HCT116 (cell line): ENCODE measurements around the gene FBXW4. TPM values are rescaled to one million over a fixed set of nuclear protein-coding genes. Genes with fewer than 3 reads are reported as not detected.

Source experiments
- ATAC-seq: fragments of 200-7000 bp; cut with Tn5 transposase; 2 replicates; pipeline ENCODE4 v1.9.1; 2020; ENCODE audit warnings: mild to moderate bottlenecking, moderate library complexity
- BruUV-seq: library from RNA; stranded (reverse); fragments of 400-500 nt; replicated peaks from 2 replicates; lab custom pipeline; 2021; lab: Mats Ljungman, UMichigan
- CTCF ChIA-PET: fragments of 300-600 bp; sonication (Branson Sonifier 250); formaldehyde crosslinking; loops from one replicate; lab custom pipeline; 2021; ENCODE audit warnings: antibody characterized with exemption; lab: Charles Lee
- POLR2A ChIA-PET: fragments of 300-600, 350-600 bp; sonication (Branson Sonifier 250); formaldehyde crosslinking; loops from one replicate; lab custom pipeline; 2021; ENCODE audit warnings: antibody characterized with exemption; lab: Charles Lee
- RAD21 ChIA-PET, 2 experiments: fragments of 300-600 bp; sonication (Branson Sonifier 250); formaldehyde crosslinking; loops; one replicate each; lab custom pipeline; 2023; ENCODE audit warnings: low total read pairs in 2 of 2; ENCODE audit not compliant: uncharacterized antibody in 2 of 2, unreplicated experiment in 2 of 2, low non-redundant PET in 1 of 2; lab: Charles Lee
- DNase-seq: peaks from one replicate; pipeline ENCODE4 v3.0.0-alpha.2; 2010; ENCODE audit warnings: low read depth, low spot score
- H2AFZ ChIP-seq: fragments of 200-600 bp; shearing (Covaris generic), sonication (generic); 2 replicates; pipeline ENCODE4 v1.6.1; 2017; ENCODE audit warnings: low read depth, mixed run types, mixed read lengths, antibody characterized with exemption, low read length; ENCODE audit not compliant: poor library complexity, severe bottlenecking
- H3K27ac ChIP-seq: 2 replicates; pipeline ENCODE4 v1.5.1; 2012; ENCODE audit warnings: low read depth, low read length
- H3K27me3 ChIP-seq: fragments of 200-600 bp; sonication (generic); 2 replicates; pipeline ENCODE4 v1.6.1; 2016; ENCODE audit warnings: mixed run types, low read length, mixed read lengths; ENCODE audit not compliant: insufficient read depth
- H3K36me3 ChIP-seq, 2 experiments: fragments of 200-500 bp in 1 of 2; fragments of 200-600 bp in 1 of 2; sonication (Bioruptor generic) in 1 of 2; sonication (generic) in 1 of 2; 2 replicates each; pipeline versions ENCODE4 v1.5.1 to v1.6.1; 2014 to 2016; ENCODE audit warnings: low read length in 2 of 2, inconsistent platforms in 1 of 2, mixed read lengths in 1 of 2, mixed run types in 1 of 2; ENCODE audit not compliant: insufficient read depth in 2 of 2, control insufficient read depth in 1 of 2
- H3K4me1 ChIP-seq, 2 experiments: fragments of 200-600 bp in 1 of 2; sonication (generic) in 1 of 2; 2 replicates each; pipeline versions ENCODE4 v1.5.1 to v1.6.1; 2012 to 2017; ENCODE audit warnings: low read length in 2 of 2, inconsistent platforms in 1 of 2, mild to moderate bottlenecking in 1 of 2, mixed read lengths in 1 of 2, mixed run types in 1 of 2, moderate library complexity in 1 of 2; ENCODE audit not compliant: insufficient read depth in 2 of 2, control insufficient read depth in 1 of 2
- H3K4me2 ChIP-seq: fragments of 200-600 bp; sonication (generic); 2 replicates; pipeline ENCODE4 v1.6.1; 2017; ENCODE audit warnings: mixed run types, low read length, mixed read lengths
- H3K4me3 ChIP-seq, 2 experiments: fragments of 200-600 bp in 1 of 2; sonication (generic) in 1 of 2; replicated peaks in 1 of 2; 2 replicates each; pipeline ENCODE4 v1.5.1; 2011 to 2016; ENCODE audit warnings: low read length in 2 of 2, control low read depth in 1 of 2, low read depth in 1 of 2, mild to moderate bottlenecking in 1 of 2, mixed read lengths in 1 of 2, mixed run types in 1 of 2
- H3K79me2 ChIP-seq: fragments of 200-600 bp; sonication (generic); 2 replicates; pipeline ENCODE4 v1.6.1; 2017; ENCODE audit warnings: mild to moderate bottlenecking, mixed run types, low read length, moderate library complexity, mixed read lengths; ENCODE audit not compliant: insufficient read depth
- H3K9ac ChIP-seq: fragments of 200-600 bp; sonication (generic); 2 replicates; pipeline ENCODE4 v1.6.1; 2016; ENCODE audit warnings: low read length, mixed read lengths
- H3K9me2 ChIP-seq: fragments of 200-600 bp; sonication (generic), shearing (Covaris generic); 2 replicates; pipeline ENCODE4 v1.6.1; 2017; ENCODE audit warnings: mixed run types, mild to moderate bottlenecking, moderate library complexity; ENCODE audit not compliant: insufficient read depth
- H3K9me3 ChIP-seq, 2 experiments: fragments of 200-500 bp in 1 of 2; fragments of 200-600 bp in 1 of 2; sonication (Bioruptor generic) in 1 of 2; sonication (generic) in 1 of 2; 2 replicates each; pipeline ENCODE4 v1.6.1; 2014 to 2017; ENCODE audit warnings: low read length in 2 of 2, mixed read lengths in 2 of 2, inconsistent platforms in 1 of 2, low read depth in 1 of 2, mild to moderate bottlenecking in 1 of 2, mixed run types in 1 of 2, moderate library complexity in 1 of 2; ENCODE audit not compliant: control insufficient read depth in 1 of 2, insufficient read depth in 1 of 2
- H4K20me1 ChIP-seq: fragments of 200-600 bp; sonication (generic), shearing (Covaris generic); 2 replicates; pipeline ENCODE4 v1.6.1; 2017; ENCODE audit warnings: mixed run types, mild to moderate bottlenecking, moderate library complexity; ENCODE audit not compliant: insufficient read depth
- CEBPB ChIP-seq: IDR thresholded peaks from 2 replicates; pipeline ENCODE4 v1.6.1; 2012; ENCODE audit warnings: low read depth
- EGR1 ChIP-seq: IDR thresholded peaks from 2 replicates; pipeline ENCODE4 v1.6.1; 2012; ENCODE audit warnings: low read depth
- ELF1 ChIP-seq: IDR thresholded peaks from 2 replicates; pipeline ENCODE4 v1.6.1; 2012; ENCODE audit warnings: low read depth, borderline replicate concordance
- EZH2 ChIP-seq: fragments of 200-600 bp; sonication (generic); IDR thresholded peaks from 2 replicates; pipeline ENCODE4 v1.6.1; 2017; ENCODE audit warnings: antibody characterized with exemption, mixed run types
- EZH2phosphoT487 ChIP-seq: fragments of 200-600 bp; IDR thresholded peaks from 2 replicates; pipeline ENCODE4 v1.6.1; 2018; ENCODE audit warnings: antibody characterized with exemption, borderline replicate concordance
- FOSL1 ChIP-seq: IDR thresholded peaks from 2 replicates; pipeline ENCODE4 v1.6.1; 2012; ENCODE audit warnings: low read depth
- POLR2A ChIP-seq: IDR thresholded peaks from 2 replicates; pipeline ENCODE4 v1.7.0; 2011; ENCODE audit warnings: borderline replicate concordance; ENCODE audit not compliant: insufficient read depth, insufficient read length; ENCODE audit errors: extremely low read depth
- POLR2AphosphoS5 ChIP-seq: IDR thresholded peaks from 2 replicates; pipeline ENCODE4 v1.6.1; 2011; ENCODE audit warnings: mild to moderate bottlenecking, low read depth, low read length, moderate library complexity
- SP1 ChIP-seq: IDR thresholded peaks from 2 replicates; pipeline ENCODE4 v1.6.1; 2012; ENCODE audit warnings: low read depth
- SRF ChIP-seq: IDR thresholded peaks from 2 replicates; pipeline ENCODE4 v1.6.1; 2012; ENCODE audit warnings: low read depth
- TCF7L2 ChIP-seq: IDR thresholded peaks from 2 replicates; pipeline ENCODE4 v1.7.0; 2011; ENCODE audit warnings: borderline replicate concordance, inconsistent platforms; ENCODE audit not compliant: insufficient read depth, insufficient read length; ENCODE audit errors: extremely low read depth
- ZFX ChIP-seq: fragments of 450-650 bp; IDR thresholded peaks from 2 replicates; pipeline ENCODE4 v1.6.1; 2017
- intact Hi-C: fragments of 100-400 bp; cut with micrococcal nuclease; formaldehyde crosslinking; loops from 2 replicates; pipeline ENCODE4 v1.10.0; 2022
- total RNA-seq: library from RNA; stranded (reverse); gene quantifications from one replicate; pipeline ENCODE4 v1.2.1, GENCODE V29; 2021; ENCODE audit not compliant: unreplicated experiment
- TF ChIP-seq, protein P1 (sequence below): IDR thresholded peaks from 2 replicates; pipeline ENCODE4 v1.6.1; 2012; ENCODE audit warnings: low read depth
- TF ChIP-seq, protein P2 (sequence below): IDR thresholded peaks from 2 replicates; pipeline ENCODE4 v1.6.1; 2012

The FBXW4 gene
- total RNA-seq, 1 experiment from 2014 or later: 35.3 TPM

DNA sequence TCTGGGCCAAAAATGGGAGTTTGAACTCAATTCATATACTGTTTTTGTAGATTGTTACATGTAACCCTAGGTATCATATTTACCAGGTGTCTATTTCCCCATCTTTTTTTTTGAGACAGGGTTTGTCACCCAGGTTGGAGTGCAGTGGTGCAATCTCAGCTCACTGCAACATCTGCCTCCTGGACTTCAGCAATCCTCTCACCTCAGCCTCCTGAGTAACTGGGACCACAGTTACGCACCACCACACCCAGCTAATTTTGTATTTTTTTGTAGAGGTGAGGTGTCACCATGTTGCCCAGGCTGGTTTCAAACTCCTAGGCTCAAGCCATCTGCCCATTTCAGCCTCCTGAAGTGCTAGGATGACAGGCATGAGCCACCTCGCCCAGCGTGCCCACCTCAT lies 28.2 kb upstream of the FBXW4 start:
- no peak overlapping the region for H3K9ac ChIP-seq
- no peaks in the 10 kb centered on the region for H3K27me3 ChIP-seq
- H3K27ac ChIP-seq: no peak overlapping the region
- DNase-seq (no peak), ATAC-seq (no peak)
- TF ChIP-seq, protein P1, sequence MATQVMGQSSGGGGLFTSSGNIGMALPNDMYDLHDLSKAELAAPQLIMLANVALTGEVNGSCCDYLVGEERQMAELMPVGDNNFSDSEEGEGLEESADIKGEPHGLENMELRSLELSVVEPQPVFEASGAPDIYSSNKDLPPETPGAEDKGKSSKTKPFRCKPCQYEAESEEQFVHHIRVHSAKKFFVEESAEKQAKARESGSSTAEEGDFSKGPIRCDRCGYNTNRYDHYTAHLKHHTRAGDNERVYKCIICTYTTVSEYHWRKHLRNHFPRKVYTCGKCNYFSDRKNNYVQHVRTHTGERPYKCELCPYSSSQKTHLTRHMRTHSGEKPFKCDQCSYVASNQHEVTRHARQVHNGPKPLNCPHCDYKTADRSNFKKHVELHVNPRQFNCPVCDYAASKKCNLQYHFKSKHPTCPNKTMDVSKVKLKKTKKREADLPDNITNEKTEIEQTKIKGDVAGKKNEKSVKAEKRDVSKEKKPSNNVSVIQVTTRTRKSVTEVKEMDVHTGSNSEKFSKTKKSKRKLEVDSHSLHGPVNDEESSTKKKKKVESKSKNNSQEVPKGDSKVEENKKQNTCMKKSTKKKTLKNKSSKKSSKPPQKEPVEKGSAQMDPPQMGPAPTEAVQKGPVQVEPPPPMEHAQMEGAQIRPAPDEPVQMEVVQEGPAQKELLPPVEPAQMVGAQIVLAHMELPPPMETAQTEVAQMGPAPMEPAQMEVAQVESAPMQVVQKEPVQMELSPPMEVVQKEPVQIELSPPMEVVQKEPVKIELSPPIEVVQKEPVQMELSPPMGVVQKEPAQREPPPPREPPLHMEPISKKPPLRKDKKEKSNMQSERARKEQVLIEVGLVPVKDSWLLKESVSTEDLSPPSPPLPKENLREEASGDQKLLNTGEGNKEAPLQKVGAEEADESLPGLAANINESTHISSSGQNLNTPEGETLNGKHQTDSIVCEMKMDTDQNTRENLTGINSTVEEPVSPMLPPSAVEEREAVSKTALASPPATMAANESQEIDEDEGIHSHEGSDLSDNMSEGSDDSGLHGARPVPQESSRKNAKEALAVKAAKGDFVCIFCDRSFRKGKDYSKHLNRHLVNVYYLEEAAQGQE: no peak
- TF ChIP-seq SP1: no peak
- no peak for TF ChIP-seq FOSL1
- TF ChIP-seq EZH2: no peak
- TF ChIP-seq, protein P2, sequence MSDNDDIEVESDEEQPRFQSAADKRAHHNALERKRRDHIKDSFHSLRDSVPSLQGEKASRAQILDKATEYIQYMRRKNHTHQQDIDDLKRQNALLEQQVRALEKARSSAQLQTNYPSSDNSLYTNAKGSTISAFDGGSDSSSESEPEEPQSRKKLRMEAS: no peak
- TF ChIP-seq POLR2AphosphoS5: no peak
- TF ChIP-seq ELF1: no peak
- TF ChIP-seq TCF7L2: no peak
- no peak for TF ChIP-seq POLR2A
- no peak for TF ChIP-seq CEBPB
- no peak for TF ChIP-seq EZH2phosphoT487
- no peak for TF ChIP-seq SRF
- TF ChIP-seq EGR1: no peak
- TF ChIP-seq ZFX: no peak
- ChIA-PET RAD21 (no interaction called here), POLR2A (no interaction called here), CTCF (interaction anchor here (1.8 kb wide), 1 partner anchor 121 kb away, joined by 6 read pairs; no protein-coding TSS in a partner anchor)
- intact Hi-C loops: no loop called here
- H4K20me1 ChIP-seq: no peaks in the 10 kb centered on the region
- no peaks in the 10 kb centered on the region for H3K79me2 ChIP-seq
- BruUV-seq: no TSS peak
- no peaks in the 10 kb centered on the region for H3K9me3 ChIP-seq
- H3K4me3 ChIP-seq: no peak overlapping the region
- H3K9me2 ChIP-seq: no peaks in the 10 kb centered on the region
- no peak overlapping the region for H2AFZ ChIP-seq
- no peaks in the 10 kb centered on the region for H3K4me1 ChIP-seq
- no peaks in the 10 kb centered on the region for H3K36me3 ChIP-seq
- H3K4me2 ChIP-seq: no peak overlapping the region
